OCI-LY7 (cell line): Measurements from ENCODE around the gene FTSJ3.

Source experiments
- EZH2phosphoT487 ChIP-seq: fragments of 200-600 bp; sonication (generic); IDR thresholded peaks from 2 replicates; pipeline ENCODE4 v1.6.1; 2018; ENCODE audit warnings: low read depth, borderline replicate concordance, mild to moderate bottlenecking, mixed run types, antibody characterized with exemption, low read length, moderate library complexity, mixed read lengths
- TF ChIP-seq, protein P1 (sequence below): fragments of 200-600 bp; sonication (generic); conservative IDR thresholded peaks from 2 replicates; pipeline ENCODE4 v1.5.1; 2014; ENCODE audit warnings: mild to moderate bottlenecking, antibody characterized with exemption, low read length, moderate library complexity, mixed read lengths

DNA sequence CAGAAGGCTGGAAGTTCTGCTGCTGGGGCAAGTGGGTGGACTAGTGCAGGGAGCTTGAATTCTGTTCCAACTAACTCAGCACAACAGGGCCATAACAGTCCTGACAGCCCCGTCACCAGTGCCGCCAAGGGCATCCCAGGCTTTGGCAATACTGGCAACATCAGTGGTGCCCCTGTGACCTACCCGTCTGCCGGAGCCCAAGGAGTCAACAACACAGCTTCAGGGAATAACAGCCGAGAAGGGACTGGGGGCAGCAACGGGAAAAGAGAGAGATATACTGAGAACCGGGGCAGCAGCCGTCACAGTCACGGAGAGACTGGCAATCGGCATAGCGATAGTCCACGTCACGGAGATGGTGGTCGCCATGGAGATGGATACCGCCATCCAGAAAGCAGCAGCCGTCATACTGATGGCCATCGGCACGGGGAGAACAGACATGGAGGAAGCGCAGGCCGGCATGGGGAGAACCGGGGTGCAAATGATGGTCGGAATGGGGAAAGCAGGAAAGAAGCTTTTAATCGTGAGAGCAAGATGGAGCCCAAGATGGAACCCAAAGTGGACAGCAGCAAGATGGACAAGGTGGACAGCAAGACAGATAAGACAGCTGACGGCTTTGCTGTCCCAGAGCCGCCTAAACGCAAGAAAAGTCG is 9.6 kb downstream of the FTSJ3 start:
- TF ChIP-seq, protein P1, sequence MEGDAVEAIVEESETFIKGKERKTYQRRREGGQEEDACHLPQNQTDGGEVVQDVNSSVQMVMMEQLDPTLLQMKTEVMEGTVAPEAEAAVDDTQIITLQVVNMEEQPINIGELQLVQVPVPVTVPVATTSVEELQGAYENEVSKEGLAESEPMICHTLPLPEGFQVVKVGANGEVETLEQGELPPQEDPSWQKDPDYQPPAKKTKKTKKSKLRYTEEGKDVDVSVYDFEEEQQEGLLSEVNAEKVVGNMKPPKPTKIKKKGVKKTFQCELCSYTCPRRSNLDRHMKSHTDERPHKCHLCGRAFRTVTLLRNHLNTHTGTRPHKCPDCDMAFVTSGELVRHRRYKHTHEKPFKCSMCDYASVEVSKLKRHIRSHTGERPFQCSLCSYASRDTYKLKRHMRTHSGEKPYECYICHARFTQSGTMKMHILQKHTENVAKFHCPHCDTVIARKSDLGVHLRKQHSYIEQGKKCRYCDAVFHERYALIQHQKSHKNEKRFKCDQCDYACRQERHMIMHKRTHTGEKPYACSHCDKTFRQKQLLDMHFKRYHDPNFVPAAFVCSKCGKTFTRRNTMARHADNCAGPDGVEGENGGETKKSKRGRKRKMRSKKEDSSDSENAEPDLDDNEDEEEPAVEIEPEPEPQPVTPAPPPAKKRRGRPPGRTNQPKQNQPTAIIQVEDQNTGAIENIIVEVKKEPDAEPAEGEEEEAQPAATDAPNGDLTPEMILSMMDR = no peak
- TF ChIP-seq EZH2phosphoT487 = no peak
